Forelimb muscle (tissue), 1 donor: ENCODE results near the gene TSPAN3. TPM values are rescaled to one million over a fixed set of nuclear protein-coding genes. Genes with fewer than 3 reads are reported as not detected.

ENCODE experiments used
- DNase-seq: peaks from one replicate; pipeline ENCODE4 v3.0.0-alpha.2; 2013; ENCODE audit warnings: low read depth
- polyA plus RNA-seq: library from polyadenylated mRNA; unstranded; fragments of 120-200 nt; gene quantifications from one replicate; pipeline ENCODE4 v1.2.1, GENCODE V29; 2013; ENCODE audit not compliant: insufficient read length

The TSPAN3 gene
- polyA plus RNA-seq, 1 donor, result 357 TPM

GRCh38 chr15:77009646-77010311 is 61.1 kb downstream of the TSPAN3 start:
- DNase-seq, result no peak

- DNase-seq, result no peak
Measured at GRCh38 chr15:77009176-77009575, 61.7 kb downstream of the TSPAN3 start.

DNA sequence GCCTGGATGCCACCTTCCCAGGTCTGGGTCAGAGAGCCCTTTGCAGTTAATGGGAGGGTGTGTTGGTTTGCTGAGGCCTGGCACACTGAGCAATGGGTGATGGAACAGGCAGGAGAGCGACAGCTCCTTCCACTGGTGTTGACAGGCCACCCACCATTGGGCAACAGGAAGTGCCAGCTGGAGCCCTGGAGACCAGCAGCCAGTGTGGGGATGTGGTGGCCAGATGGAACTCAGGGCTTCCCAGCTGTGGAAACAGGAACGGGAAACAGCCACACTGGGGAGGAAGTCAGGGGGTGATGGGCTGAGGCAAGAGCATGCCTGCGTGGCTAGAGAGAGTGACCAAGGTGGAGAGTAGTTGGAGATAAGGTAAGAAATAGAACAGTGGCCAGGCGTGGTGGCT is 66.7 kb downstream of the TSPAN3 start:
- DNase-seq, result no peak

GRCh38 chr15:77002954-77003912 is 67.7 kb downstream of the TSPAN3 start:
- DNase-seq, result no peak

- no peak for DNase-seq
Measured at GRCh38 chr15:77002436-77002835, 68.5 kb downstream of the TSPAN3 start.

- DNase-seq, result no peak
Measured at GRCh38 chr15:77001966-77002365, 68.9 kb downstream of the TSPAN3 start.

DNA sequence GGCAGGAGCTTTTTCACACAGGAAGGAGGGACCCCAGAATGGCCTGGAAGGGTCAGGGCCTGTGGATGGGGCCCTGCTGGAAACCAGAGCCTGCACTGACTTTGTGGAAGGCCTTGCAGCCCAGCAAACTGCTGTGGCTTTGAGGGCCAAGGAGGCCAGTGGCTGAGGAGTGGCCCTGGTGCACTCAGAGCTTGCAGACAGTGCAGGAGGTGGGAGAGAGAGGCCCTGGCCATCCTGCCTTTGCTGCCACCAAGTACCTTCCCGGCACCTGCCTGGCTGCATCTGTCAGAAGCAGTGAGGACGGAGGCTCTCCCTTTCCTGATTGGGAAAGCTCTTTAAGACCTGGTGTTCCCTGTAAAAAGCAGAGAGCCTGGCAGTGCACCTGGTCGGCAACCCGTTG is 69.6 kb downstream of the TSPAN3 start:
- no peak for DNase-seq

DNA sequence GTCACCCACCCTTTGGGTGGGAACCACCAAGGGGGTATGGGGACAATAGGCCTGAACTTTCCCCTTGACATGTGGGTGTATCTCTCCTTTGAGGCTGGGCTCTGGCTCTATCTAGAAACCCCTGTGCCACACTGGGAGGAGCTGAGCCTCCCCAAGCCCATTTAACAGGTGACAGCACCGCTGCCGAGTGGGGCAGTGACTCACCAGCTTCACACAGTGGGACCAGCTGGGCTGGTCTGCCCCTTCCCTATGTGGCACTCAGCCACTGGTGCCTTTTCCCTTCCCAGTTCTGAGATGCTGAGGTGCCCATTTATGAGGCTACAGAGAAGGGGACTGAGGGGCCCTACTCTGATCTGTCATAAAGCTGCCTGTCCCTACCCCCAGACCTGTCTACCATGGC is 70.9 kb downstream of the TSPAN3 start:
- no peak for DNase-seq

DNA sequence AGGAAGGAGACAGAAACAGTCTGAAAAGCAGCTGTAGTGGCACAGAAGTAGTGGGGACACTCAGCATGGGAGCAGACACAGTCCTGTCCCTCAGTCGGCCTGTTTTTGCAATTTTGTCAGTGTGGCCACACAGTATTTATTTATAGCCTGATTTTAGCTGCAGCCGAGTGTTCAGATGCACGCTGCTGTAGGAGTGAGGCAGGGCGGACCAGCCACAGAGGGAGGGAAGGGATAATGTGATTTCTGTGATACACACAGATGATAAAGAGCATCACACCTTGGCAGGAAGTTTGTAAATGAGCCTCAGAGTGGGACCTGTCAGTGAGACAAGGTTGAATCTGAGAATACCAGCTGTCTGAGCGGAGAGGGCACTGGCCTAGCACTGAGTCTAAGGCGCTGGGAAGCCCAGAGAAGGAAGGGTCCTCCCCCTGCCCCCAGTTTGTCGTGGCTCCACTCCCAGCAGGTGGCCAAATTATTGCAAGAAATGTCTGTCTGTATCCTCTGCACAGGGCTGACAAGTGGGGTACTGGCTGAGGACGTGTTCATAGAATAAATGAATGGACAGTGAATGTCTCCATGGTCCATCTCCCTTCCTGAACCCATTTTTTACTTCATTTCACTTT is 72.1 kb downstream of the TSPAN3 start:
- DNase-seq, result no peak

DNA sequence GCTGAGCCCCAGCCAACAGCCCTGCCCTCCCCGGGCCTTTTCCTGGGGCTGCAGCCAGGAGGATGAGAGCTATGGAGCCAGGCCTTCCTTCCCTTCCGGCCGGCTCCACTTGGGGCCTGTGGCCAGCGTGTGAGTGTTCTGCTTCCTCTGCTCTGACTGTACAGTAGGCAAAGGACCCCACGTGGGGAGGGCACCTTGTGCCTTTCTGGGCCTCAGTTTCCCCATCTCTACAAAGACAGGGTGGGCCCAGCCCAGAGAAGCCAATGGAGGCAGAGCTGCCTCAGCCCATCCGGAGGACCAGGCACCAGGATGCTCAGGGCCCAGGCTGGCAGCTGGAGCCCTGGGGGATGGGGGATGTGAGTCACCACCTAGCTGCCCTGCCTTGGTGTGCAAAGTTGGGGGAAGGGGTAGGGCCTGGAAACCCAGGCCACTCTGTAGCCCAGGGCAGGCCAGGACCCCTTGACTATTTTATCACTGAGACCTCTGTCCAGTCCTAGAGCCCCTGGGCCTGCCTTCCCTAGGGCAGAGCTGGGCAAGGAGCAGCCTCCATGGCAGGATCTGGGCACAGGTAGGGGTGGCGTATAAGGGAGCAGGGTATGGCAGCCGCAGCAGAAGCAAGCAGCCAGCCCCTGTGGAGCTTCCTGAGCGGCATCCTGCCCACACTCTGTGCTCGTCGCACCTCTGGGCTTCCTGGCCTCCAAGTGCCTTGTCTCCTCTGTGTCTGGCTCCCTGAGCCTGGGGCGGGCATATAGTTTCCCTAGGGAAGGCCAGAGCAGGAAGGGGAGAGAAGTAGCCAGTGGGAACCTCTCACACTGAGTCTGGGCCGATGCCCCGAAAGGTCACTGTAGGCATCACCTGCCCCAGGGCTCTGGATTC is 74.1 kb downstream of the TSPAN3 start:
- DNase-seq, result no peak

- no peak for DNase-seq
Measured at GRCh38 chr15:76996076-76996525, 74.8 kb downstream of the TSPAN3 start.

GRCh38 chr15:76994971-76995945 is 75.7 kb downstream of the TSPAN3 start, which contains the start of gene PSTPIP1:
Gene PSTPIP1 (plus strand): TSS chr15:76995126. CDS start chr15:76995574, 448 bp downstream.
- no peak for DNase-seq

GRCh38 chr15:76994496-76994895 is 76.4 kb downstream of the TSPAN3 start:
- no peak for DNase-seq

- DNase-seq, result no peak
Measured at GRCh38 chr15:76994001-76994400, 76.9 kb downstream of the TSPAN3 start.

GRCh38 chr15:76993114-76993725 is 77.7 kb downstream of the TSPAN3 start:
- no peak for DNase-seq

GRCh38 chr15:76991741-76992645 is 78.9 kb downstream of the TSPAN3 start:
- DNase-seq, result no peak
